ENCODE measurements around the gene MAP4K5. TPM values are rescaled to one million over a fixed set of nuclear protein-coding genes. Genes with fewer than 3 reads are reported as not detected.
"Not testable (repeated sequence)": the region's sequence is repeated elsewhere in the genome, so short reads cannot be mapped to it uniquely, and the experiment has no call there.

Gene MAP4K5
- 58.2 and 75.4 TPM in 2 replicates for total RNA-seq (2014; rRNA removed; shearing (Covaris generic))

- DNase-seq (ENCODE audit: low read depth) = peak; percentile 85
These were observed at the start of gene MAP4K5 for GRCh38 chr14:50532502-50533240. TSS of gene MAP4K5 (minus strand) at chr14:50532569. CDS start at chr14:50532049, 520 bp downstream.

GRCh38 chr14:50578433-50578832, 46.1 kb upstream of the MAP4K5 start:
- no peak for DNase-seq (ENCODE audit: low read depth)

GRCh38 chr14:50577982-50578381, 45.6 kb upstream of the MAP4K5 start:
- DNase-seq (ENCODE audit: low read depth) = no peak

- no peak for DNase-seq (ENCODE audit: low read depth)
These were observed 43.4 kb upstream of the MAP4K5 start for GRCh38 chr14:50575769-50576168.

- DNase-seq (ENCODE audit: low read depth) = no peak
These were observed 41.5 kb upstream of the MAP4K5 start for GRCh38 chr14:50573862-50574261.

GRCh38 chr14:50569714-50570274, 37.4 kb upstream of the MAP4K5 start:
- no peak for DNase-seq (ENCODE audit: low read depth)

- no peak for DNase-seq (ENCODE audit: low read depth)
These were observed 30.5 kb upstream of the MAP4K5 start for GRCh38 chr14:50562841-50563240.

GRCh38 chr14:50560931-50561285, 28.5 kb upstream of the MAP4K5 start:
- peak; percentile 24 for DNase-seq (ENCODE audit: low read depth)

GRCh38 chr14:50559990-50560930, 27.9 kb upstream of the MAP4K5 start, which contains the start of gene ATL1:
TSS of gene ATL1 (plus strand) at chr14:50560145. CDS start at chr14:50560266, 121 bp downstream.
- DNase-seq (ENCODE audit: low read depth) = peak; percentile 64

- peak; percentile 5 for DNase-seq (ENCODE audit: low read depth)
These were observed 20.4 kb upstream of the MAP4K5 start for GRCh38 chr14:50552796-50553195.

- DNase-seq (ENCODE audit: low read depth) = no peak
These were observed 19.5 kb upstream of the MAP4K5 start for GRCh38 chr14:50551877-50552276.

GRCh38 chr14:50550294-50550693, 17.9 kb upstream of the MAP4K5 start:
- no peak for DNase-seq (ENCODE audit: low read depth)

GRCh38 chr14:50545618-50546017, 13.2 kb upstream of the MAP4K5 start:
- no peak for DNase-seq (ENCODE audit: low read depth)

- no peak for DNase-seq (ENCODE audit: low read depth)
These were observed 12.5 kb upstream of the MAP4K5 start for GRCh38 chr14:50544911-50545310.

GRCh38 chr14:50542941-50543418, 10.6 kb upstream of the MAP4K5 start:
- DNase-seq (ENCODE audit: low read depth) = peak; percentile 55

GRCh38 chr14:50541159-50541567, 8.8 kb upstream of the MAP4K5 start:
- no peak for DNase-seq (ENCODE audit: low read depth)

- no peak for DNase-seq (ENCODE audit: low read depth)
These were observed 6.7 kb upstream of the MAP4K5 start for GRCh38 chr14:50539051-50539450.

GRCh38 chr14:50538034-50538433, 5.7 kb upstream of the MAP4K5 start:
- DNase-seq (ENCODE audit: low read depth) = not testable (repeated sequence)

GRCh38 chr14:50534997-50535396, 2.6 kb upstream of the MAP4K5 start:
- no peak for DNase-seq (ENCODE audit: low read depth)

GRCh38 chr14:50534416-50534815, 2.0 kb upstream of the MAP4K5 start:
- DNase-seq (ENCODE audit: low read depth) = no peak

- peak; percentile 30 for DNase-seq (ENCODE audit: low read depth)
These were observed 1.4 kb upstream of the MAP4K5 start for GRCh38 chr14:50533806-50534205.

GRCh38 chr14:50533241-50533705, 904 bp upstream of the MAP4K5 start:
- no peak for DNase-seq (ENCODE audit: low read depth)

Measured in M059J (cell line).